ENCODE results near the gene NCOA7.

GRCh38 chr6:125745281-125746018 is 45.3 kb upstream of the NCOA7 start:
- TF ChIP-seq CTCF (IDR thresholded peaks at IDR 0.05; ENCODE audit: low read depth, low read length, missing input control) = no peak
- TF ChIP-seq, protein P1, sequence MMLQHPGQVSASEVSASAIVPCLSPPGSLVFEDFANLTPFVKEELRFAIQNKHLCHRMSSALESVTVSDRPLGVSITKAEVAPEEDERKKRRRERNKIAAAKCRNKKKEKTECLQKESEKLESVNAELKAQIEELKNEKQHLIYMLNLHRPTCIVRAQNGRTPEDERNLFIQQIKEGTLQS (IDR thresholded peaks at IDR 0.05) = no peak

All from liver (tissue), 3 donors.